Measurements from ENCODE around the gene SERGEF.

The SERGEF gene

GRCh38 chr11:17763703-17764102, 249.1 kb downstream of the SERGEF start:
- DNase-seq (ENCODE audit: insufficient read length, low spot score) (no peak), FAIRE-seq (peak; percentile 13)
- TF ChIP-seq PAX5 (IDR thresholded peaks at IDR 0.05; ENCODE audit: insufficient read depth, low read length, severe bottlenecking) (no peak), TAF1 (IDR thresholded peaks at IDR 0.05; ENCODE audit: low read depth, low read length) (no peak), POLR2AphosphoS5 (IDR thresholded peaks at IDR 0.05; ENCODE audit: low read depth, low read length) (no peak), SPI1 (IDR thresholded peaks at IDR 0.05; ENCODE audit: low read depth, low read length) (no peak), POLR2A (IDR thresholded peaks at IDR 0.05; ENCODE audit: low read depth, low read length) (no peak), POU2F2 (IDR thresholded peaks at IDR 0.05; ENCODE audit: low read depth, low read length) (no peak)

- TF ChIP-seq PAX5 (IDR thresholded peaks at IDR 0.05; ENCODE audit: insufficient read depth, low read length, severe bottlenecking): no peak
- TF ChIP-seq POU2F2 (IDR thresholded peaks at IDR 0.05; ENCODE audit: low read depth, low read length): no peak
- no peak for TF ChIP-seq POLR2AphosphoS5 (IDR thresholded peaks at IDR 0.05; ENCODE audit: low read depth, low read length)
- TF ChIP-seq POLR2A (IDR thresholded peaks at IDR 0.05; ENCODE audit: low read depth, low read length): no peak
- TF ChIP-seq SPI1 (IDR thresholded peaks at IDR 0.05; ENCODE audit: low read depth, low read length): no peak
- TF ChIP-seq TAF1 (IDR thresholded peaks at IDR 0.05; ENCODE audit: low read depth, low read length): no peak
- DNase-seq (ENCODE audit: insufficient read length, low spot score) (no peak), FAIRE-seq (no peak)
These were observed 249.6 kb downstream of the SERGEF start for GRCh38 chr11:17763244-17763643.

- no peak for TF ChIP-seq TAF1 (IDR thresholded peaks at IDR 0.05; ENCODE audit: low read depth, low read length)
- TF ChIP-seq SPI1 (IDR thresholded peaks at IDR 0.05; ENCODE audit: low read depth, low read length): no peak
- TF ChIP-seq PAX5 (IDR thresholded peaks at IDR 0.05; ENCODE audit: insufficient read depth, low read length, severe bottlenecking): no peak
- FAIRE-seq (peak; percentile 61), DNase-seq (ENCODE audit: insufficient read length, low spot score) (peak; percentile 67)
These were observed 250.4 kb downstream of the SERGEF start for GRCh38 chr11:17762309-17762974.

- FAIRE-seq: peak; percentile 87
- DNase-seq (ENCODE audit: insufficient read length, low spot score): peak; percentile 70
These were observed 252.5 kb downstream of the SERGEF start for GRCh38 chr11:17760102-17761029.

DNA sequence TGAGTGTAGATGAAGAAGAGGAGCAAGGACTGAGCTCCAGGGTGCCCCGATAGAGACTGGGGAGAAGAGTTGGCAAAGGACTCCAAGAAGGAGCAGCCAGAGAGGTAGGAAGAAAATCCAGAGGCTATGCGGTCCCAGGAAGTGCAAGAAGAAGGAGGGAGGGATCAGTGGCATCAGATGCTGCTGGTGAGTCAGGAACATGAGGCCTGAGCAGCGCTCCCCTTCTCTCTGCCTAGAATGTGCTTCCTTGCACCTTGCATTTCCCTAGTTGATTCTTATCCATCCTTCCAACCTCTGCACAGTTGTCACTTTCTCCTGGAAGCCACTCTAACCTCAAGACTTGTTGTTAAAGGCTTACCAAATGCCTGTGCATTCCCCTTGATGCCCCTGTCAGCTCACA, 257.0 kb downstream of the SERGEF start:
- TF ChIP-seq PAX5 (IDR thresholded peaks at IDR 0.05; ENCODE audit: insufficient read depth, low read length, severe bottlenecking) (no peak), POLR2AphosphoS5 (IDR thresholded peaks at IDR 0.05; ENCODE audit: low read depth, low read length) (no peak), SPI1 (IDR thresholded peaks at IDR 0.05; ENCODE audit: low read depth, low read length) (no peak), POU2F2 (IDR thresholded peaks at IDR 0.05; ENCODE audit: low read depth, low read length) (no peak), TAF1 (IDR thresholded peaks at IDR 0.05; ENCODE audit: low read depth, low read length) (no peak), POLR2A (IDR thresholded peaks at IDR 0.05; ENCODE audit: low read depth, low read length) (no peak)
- DNase-seq (ENCODE audit: insufficient read length, low spot score): no peak

More at GRCh38 chr11:17760102-17761029, 252.5 kb downstream of the SERGEF start:
- TF ChIP-seq POLR2A (IDR thresholded peaks at IDR 0.05; ENCODE audit: low read depth, low read length) (no peak), PAX5 (IDR thresholded peaks at IDR 0.05; ENCODE audit: insufficient read depth, low read length, severe bottlenecking) (no peak), POU2F2 (IDR thresholded peaks at IDR 0.05; ENCODE audit: low read depth, low read length) (no peak), TAF1 (IDR thresholded peaks at IDR 0.05; ENCODE audit: low read depth, low read length) (no peak), SPI1 (IDR thresholded peaks at IDR 0.05; ENCODE audit: low read depth, low read length) (no peak), POLR2AphosphoS5 (IDR thresholded peaks at IDR 0.05; ENCODE audit: low read depth, low read length) (no peak)

GRCh38 chr11:17753641-17754040, 259.2 kb downstream of the SERGEF start:
- DNase-seq (ENCODE audit: insufficient read length, low spot score) (no peak), FAIRE-seq (no peak)
- TF ChIP-seq POLR2AphosphoS5 (IDR thresholded peaks at IDR 0.05; ENCODE audit: low read depth, low read length) (no peak), PAX5 (IDR thresholded peaks at IDR 0.05; ENCODE audit: insufficient read depth, low read length, severe bottlenecking) (no peak), SPI1 (IDR thresholded peaks at IDR 0.05; ENCODE audit: low read depth, low read length) (no peak), TAF1 (IDR thresholded peaks at IDR 0.05; ENCODE audit: low read depth, low read length) (no peak), POLR2A (IDR thresholded peaks at IDR 0.05; ENCODE audit: low read depth, low read length) (no peak)

More for the DNA sequence above, 257.0 kb downstream of the SERGEF start:
- FAIRE-seq: no peak

DNA sequence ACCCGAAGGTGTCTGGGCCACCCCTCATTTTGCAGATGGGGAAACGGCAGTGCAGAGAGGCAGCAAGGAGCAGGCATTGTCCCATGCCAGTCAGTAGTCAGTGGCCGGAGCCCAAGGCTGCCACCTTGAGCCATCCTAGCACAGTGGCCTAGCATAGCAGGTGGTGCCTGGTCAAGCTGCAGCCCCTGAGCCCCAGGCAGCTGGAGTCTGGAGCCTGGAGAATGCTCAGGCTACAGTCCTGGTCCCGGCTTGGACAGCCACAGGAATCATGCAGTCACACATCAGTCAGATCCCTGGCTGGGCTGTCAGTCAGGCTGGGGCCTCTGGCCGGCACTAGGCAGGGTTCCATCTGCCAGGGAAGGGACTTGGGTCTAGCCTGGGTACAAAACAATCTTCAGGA, 259.7 kb downstream of the SERGEF start:
- TF ChIP-seq POLR2A (IDR thresholded peaks at IDR 0.05; ENCODE audit: low read depth, low read length) (no peak), POLR2AphosphoS5 (IDR thresholded peaks at IDR 0.05; ENCODE audit: low read depth, low read length) (no peak), SPI1 (IDR thresholded peaks at IDR 0.05; ENCODE audit: low read depth, low read length) (no peak), TAF1 (IDR thresholded peaks at IDR 0.05; ENCODE audit: low read depth, low read length) (no peak), POU2F2 (IDR thresholded peaks at IDR 0.05; ENCODE audit: low read depth, low read length) (no peak), PAX5 (IDR thresholded peaks at IDR 0.05; ENCODE audit: insufficient read depth, low read length, severe bottlenecking) (no peak)
- no peak for FAIRE-seq
- DNase-seq (ENCODE audit: insufficient read length, low spot score): no peak

DNA sequence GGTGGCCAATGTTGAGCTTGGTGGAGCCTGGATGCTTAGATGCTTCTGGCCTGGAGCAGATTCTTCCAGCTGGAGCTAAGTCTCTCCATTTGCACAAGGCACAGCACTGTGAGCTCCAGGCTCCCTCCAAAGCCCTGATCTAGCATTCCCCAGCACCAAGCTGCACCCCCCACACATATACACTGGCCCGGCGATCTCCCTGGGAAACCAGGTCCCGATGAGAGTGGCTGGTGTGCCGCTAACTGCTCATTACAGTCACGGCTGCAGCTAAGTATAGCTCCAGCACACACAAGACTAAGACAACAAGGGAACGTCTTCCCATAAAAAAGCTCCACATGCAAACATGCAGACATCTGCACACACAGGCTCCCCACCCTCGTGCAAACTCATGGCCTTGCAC, 260.7 kb downstream of the SERGEF start:
- DNase-seq (ENCODE audit: insufficient read length, low spot score) (no peak), FAIRE-seq (no peak)
- TF ChIP-seq PAX5 (IDR thresholded peaks at IDR 0.05; ENCODE audit: insufficient read depth, low read length, severe bottlenecking) (no peak), POLR2AphosphoS5 (IDR thresholded peaks at IDR 0.05; ENCODE audit: low read depth, low read length) (no peak), TAF1 (IDR thresholded peaks at IDR 0.05; ENCODE audit: low read depth, low read length) (no peak), SPI1 (IDR thresholded peaks at IDR 0.05; ENCODE audit: low read depth, low read length) (no peak), POLR2A (IDR thresholded peaks at IDR 0.05; ENCODE audit: low read depth, low read length) (no peak), POU2F2 (IDR thresholded peaks at IDR 0.05; ENCODE audit: low read depth, low read length) (no peak)

GRCh38 chr11:17751558-17751957, 261.3 kb downstream of the SERGEF start:
- FAIRE-seq (no peak), DNase-seq (ENCODE audit: insufficient read length, low spot score) (no peak)
- TF ChIP-seq POLR2A (IDR thresholded peaks at IDR 0.05; ENCODE audit: low read depth, low read length) (no peak), POU2F2 (IDR thresholded peaks at IDR 0.05; ENCODE audit: low read depth, low read length) (no peak), TAF1 (IDR thresholded peaks at IDR 0.05; ENCODE audit: low read depth, low read length) (no peak), POLR2AphosphoS5 (IDR thresholded peaks at IDR 0.05; ENCODE audit: low read depth, low read length) (no peak), PAX5 (IDR thresholded peaks at IDR 0.05; ENCODE audit: insufficient read depth, low read length, severe bottlenecking) (no peak), SPI1 (IDR thresholded peaks at IDR 0.05; ENCODE audit: low read depth, low read length) (no peak)
